HL-60/S4 treated with phorbol 12-myristate 13-acetate at 8.2 ng/mL for 4 days and 3 days (cell line): Measurements from ENCODE around the gene SUN3.

Source experiments
- in situ Hi-C: fragments of 300-500 bp; cut with MboI; formaldehyde crosslinking; loops from 2 replicates; pipeline ENCODE4 v1.15.0; 2022; ENCODE audit warnings: low sequenced_read_pairs

SUN3 gene

GRCh38 chr7:47980648-47981047 is 48.3 kb downstream of the SUN3 start:
- in situ Hi-C loops: loop anchor here (25.0 kb wide), 1 partner anchor 107 kb away; the partner anchor contains the start of gene UPP1

GRCh38 chr7:47979832-47980181 is 49.1 kb downstream of the SUN3 start:
- in situ Hi-C loops: loop anchor here (25.0 kb wide), 1 partner anchor 107 kb away; the partner anchor contains the start of gene UPP1

- in situ Hi-C loops: loop anchor here (25.0 kb wide), 1 partner anchor 108 kb away; the partner anchor contains the start of gene UPP1
Measured at GRCh38 chr7:47979145-47979831, 49.6 kb downstream of the SUN3 start, which contains the start of gene HUS1. Gene HUS1 (minus strand): TSS chr7:47979615. CDS start chr7:47979519, 96 bp downstream.

GRCh38 chr7:47978790-47979144 is 50.1 kb downstream of the SUN3 start:
- in situ Hi-C loops: loop anchor here (25.0 kb wide), 1 partner anchor 109 kb away; the partner anchor contains the start of gene UPP1

GRCh38 chr7:47973739-47974138 is 55.2 kb downstream of the SUN3 start:
- in situ Hi-C loops: no loop called here

- in situ Hi-C loops: no loop called here
Measured at GRCh38 chr7:47970761-47971160, 58.1 kb downstream of the SUN3 start.

GRCh38 chr7:47968847-47969774 is 59.8 kb downstream of the SUN3 start:
- in situ Hi-C loops: no loop called here

- in situ Hi-C loops: no loop called here
Measured at GRCh38 chr7:47967708-47968107, 61.2 kb downstream of the SUN3 start.

- in situ Hi-C loops: no loop called here
Measured at GRCh38 chr7:47967123-47967522, 61.8 kb downstream of the SUN3 start.

- in situ Hi-C loops: no loop called here
Measured at GRCh38 chr7:47965456-47965855, 63.5 kb downstream of the SUN3 start.

- in situ Hi-C loops: no loop called here
Measured at GRCh38 chr7:47962262-47962661, 66.6 kb downstream of the SUN3 start.

- in situ Hi-C loops: no loop called here
Measured at GRCh38 chr7:47957156-47957555, 71.8 kb downstream of the SUN3 start.

- in situ Hi-C loops: no loop called here
Measured at GRCh38 chr7:47956220-47956619, 72.7 kb downstream of the SUN3 start.

- in situ Hi-C loops: no loop called here
Measured at GRCh38 chr7:47954231-47954911, 74.5 kb downstream of the SUN3 start.

GRCh38 chr7:47953822-47954221 is 75.1 kb downstream of the SUN3 start:
- in situ Hi-C loops: no loop called here

- in situ Hi-C loops: no loop called here
Measured at GRCh38 chr7:47952224-47952623, 76.7 kb downstream of the SUN3 start.

GRCh38 chr7:47951374-47951773 is 77.5 kb downstream of the SUN3 start:
- in situ Hi-C loops: no loop called here

GRCh38 chr7:47950714-47951113 is 78.2 kb downstream of the SUN3 start:
- in situ Hi-C loops: no loop called here

- in situ Hi-C loops: no loop called here
Measured at GRCh38 chr7:47949703-47950102, 79.2 kb downstream of the SUN3 start.

- in situ Hi-C loops: no loop called here
Measured at GRCh38 chr7:47948141-47948790, 80.6 kb downstream of the SUN3 start, which contains the start of gene PKD1L1. Gene PKD1L1 (minus strand): TSS chr7:47948466. CDS start chr7:47948440, 26 bp downstream.

GRCh38 chr7:47947355-47947749 is 81.6 kb downstream of the SUN3 start:
- in situ Hi-C loops: no loop called here
